SK-N-SH treated with all-trans-retinoic acid at 6 μM for 48 hours (cell line): ENCODE measurements around the gene FAF1.

Experiments used
- ARNTL ChIP-seq: fragments of 450-650 bp; formaldehyde crosslinking; IDR thresholded peaks from 2 replicates; pipeline ENCODE4 v1.5.0; 2020; ENCODE audit warnings: low read depth, mild to moderate bottlenecking, moderate library complexity, borderline replicate concordance
- CREB5 ChIP-seq: fragments of 250-450 bp; sonication (Bioruptor Pico); IDR thresholded peaks from 2 replicates; pipeline ENCODE4 v1.5.1; 2020; ENCODE audit warnings: low read depth, mild to moderate bottlenecking, moderate library complexity
- CSDC2 ChIP-seq: fragments of 250-450 bp; sonication (Bioruptor Pico); IDR thresholded peaks from 2 replicates; pipeline ENCODE4 v1.5.0; 2020; ENCODE audit warnings: mild to moderate bottlenecking, moderate library complexity
- CSRNP3 ChIP-seq: fragments of 250-450 bp; sonication (Bioruptor Pico); IDR thresholded peaks from 2 replicates; pipeline ENCODE4 v1.5.1; 2021; ENCODE audit warnings: mild to moderate bottlenecking, moderate library complexity
- GLIS3 ChIP-seq: fragments of 250-450 bp; sonication (Bioruptor Pico); IDR thresholded peaks from 2 replicates; pipeline ENCODE4 v1.5.0; 2020; ENCODE audit warnings: mild to moderate bottlenecking, moderate library complexity
- OSR1 ChIP-seq: fragments of 250-450 bp; sonication (Bioruptor Pico); IDR thresholded peaks from 2 replicates; pipeline ENCODE4 v1.8.0; 2022; ENCODE audit warnings: moderate library complexity, mild to moderate bottlenecking, inconsistent platforms
- PATZ1 ChIP-seq: fragments of 250-450 bp; sonication (Bioruptor Pico); IDR thresholded peaks from 2 replicates; pipeline ENCODE4 v1.8.0; 2020; ENCODE audit warnings: mild to moderate bottlenecking, moderate library complexity, borderline replicate concordance
- PPARA ChIP-seq: fragments of 250-450 bp; sonication (Bioruptor Pico); IDR thresholded peaks from 2 replicates; pipeline ENCODE4 v1.5.0; 2020; ENCODE audit warnings: mild to moderate bottlenecking, borderline replicate concordance
- RARB ChIP-seq: fragments of 250-450 bp; sonication (Bioruptor Pico); IDR thresholded peaks from 2 replicates; pipeline ENCODE4 v1.8.0; 2021; ENCODE audit warnings: mild to moderate bottlenecking, moderate library complexity
- TSHZ2 ChIP-seq: fragments of 250-450 bp; sonication (Bioruptor Pico); IDR thresholded peaks from 2 replicates; pipeline ENCODE4 v1.5.0; 2020; ENCODE audit warnings: mild to moderate bottlenecking, moderate library complexity
- ZNF70 ChIP-seq: fragments of 450-650 bp; formaldehyde crosslinking; IDR thresholded peaks from 2 replicates; pipeline ENCODE4 v1.5.0; 2020; ENCODE audit warnings: mild to moderate bottlenecking, moderate library complexity
- ZNF8 ChIP-seq: fragments of 450-650 bp; formaldehyde crosslinking; IDR thresholded peaks from 2 replicates; pipeline ENCODE4 v1.5.0; 2020; ENCODE audit warnings: mild to moderate bottlenecking, moderate library complexity

- TF ChIP-seq CREB5 (CRISPR knock-in tag) (no peak), ARNTL (CRISPR knock-in tag) (no peak), ZNF8 (CRISPR knock-in tag) (no peak), TSHZ2 (no peak), CSDC2 (CRISPR knock-in tag) (no peak), GLIS3 (CRISPR knock-in tag) (no peak), RARB (no peak), ZNF70 (CRISPR knock-in tag) (no peak), PATZ1 (no peak), OSR1 (CRISPR knock-in tag) (no peak), CSRNP3 (no peak), PPARA (CRISPR knock-in tag) (no peak)
Measured at GRCh38 chr1:50644447-50645105, 315.5 kb downstream of the FAF1 start.
